HL-60 (cell line): ENCODE measurements around the gene PSMD4.
A peak's percentile ranks its signal among the peaks of the same experiment; 100 is the strongest.

Experiments used
- DNase-seq, 2 experiments: peaks; one replicate each; pipeline ENCODE4 v3.0.0-alpha.2; 2010 to 2020; ENCODE audit warnings: low read depth in 1 of 2, low spot score in 1 of 2
- H3K27ac ChIP-seq: fragments of 250-450 bp; sonication (Bioruptor Pico); replicated peaks from 2 replicates; pipeline ENCODE4 v1.5.1; 2020; ENCODE audit warnings: mild to moderate bottlenecking, moderate library complexity
- H3K27me3 ChIP-seq: fragments of 250-450 bp; sonication (Bioruptor Pico); 2 replicates; pipeline ENCODE4 v1.5.1; 2021; ENCODE audit warnings: mild to moderate bottlenecking, moderate library complexity; ENCODE audit not compliant: insufficient read depth, poor library complexity, severe bottlenecking
- H3K4me3 ChIP-seq: replicated peaks from 2 replicates; pipeline ENCODE4 v1.5.1; 2011; ENCODE audit warnings: mild to moderate bottlenecking, control low read depth, low read length; ENCODE audit not compliant: insufficient read depth
- GABPA ChIP-seq: IDR thresholded peaks from 2 replicates; pipeline ENCODE4 v1.6.1; 2012; ENCODE audit warnings: low read depth
- POLR2AphosphoS5 ChIP-seq: IDR thresholded peaks from 2 replicates; pipeline ENCODE4 v1.6.1; 2012; ENCODE audit warnings: low read depth
- REST ChIP-seq: IDR thresholded peaks from 2 replicates; pipeline ENCODE4 v1.6.1; 2012; ENCODE audit warnings: low read depth; ENCODE audit not compliant: insufficient replicate concordance
- SPI1 ChIP-seq: IDR thresholded peaks from 2 replicates; pipeline ENCODE4 v1.6.1; 2012; ENCODE audit warnings: low read depth, mild to moderate bottlenecking, borderline replicate concordance
- TF ChIP-seq, protein P1 (sequence below): IDR thresholded peaks from one replicate; pipeline ENCODE4 v1.5.1; 2011; ENCODE audit warnings: low read length, control low read depth, inconsistent platforms; ENCODE audit not compliant: insufficient read depth

PSMD4 gene

GRCh38 chr1:151251656-151252470, 2.7 kb upstream of the PSMD4 start:
- no peak for TF ChIP-seq REST
- TF ChIP-seq, protein P1, sequence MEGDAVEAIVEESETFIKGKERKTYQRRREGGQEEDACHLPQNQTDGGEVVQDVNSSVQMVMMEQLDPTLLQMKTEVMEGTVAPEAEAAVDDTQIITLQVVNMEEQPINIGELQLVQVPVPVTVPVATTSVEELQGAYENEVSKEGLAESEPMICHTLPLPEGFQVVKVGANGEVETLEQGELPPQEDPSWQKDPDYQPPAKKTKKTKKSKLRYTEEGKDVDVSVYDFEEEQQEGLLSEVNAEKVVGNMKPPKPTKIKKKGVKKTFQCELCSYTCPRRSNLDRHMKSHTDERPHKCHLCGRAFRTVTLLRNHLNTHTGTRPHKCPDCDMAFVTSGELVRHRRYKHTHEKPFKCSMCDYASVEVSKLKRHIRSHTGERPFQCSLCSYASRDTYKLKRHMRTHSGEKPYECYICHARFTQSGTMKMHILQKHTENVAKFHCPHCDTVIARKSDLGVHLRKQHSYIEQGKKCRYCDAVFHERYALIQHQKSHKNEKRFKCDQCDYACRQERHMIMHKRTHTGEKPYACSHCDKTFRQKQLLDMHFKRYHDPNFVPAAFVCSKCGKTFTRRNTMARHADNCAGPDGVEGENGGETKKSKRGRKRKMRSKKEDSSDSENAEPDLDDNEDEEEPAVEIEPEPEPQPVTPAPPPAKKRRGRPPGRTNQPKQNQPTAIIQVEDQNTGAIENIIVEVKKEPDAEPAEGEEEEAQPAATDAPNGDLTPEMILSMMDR = peak; percentile 92
- no peak for TF ChIP-seq GABPA
- no peak for TF ChIP-seq SPI1
- TF ChIP-seq POLR2AphosphoS5 = no peak
- peak; percentile 41 to 81 for DNase-seq
- H3K27ac ChIP-seq = no peak overlapping the region

GRCh38 chr1:151255381-151255780, 847 bp downstream of the PSMD4 start:
- TF ChIP-seq, protein P1 = no peak
- TF ChIP-seq REST (no peak), SPI1 (no peak), GABPA (no peak), POLR2AphosphoS5 (no peak)
- Histone ChIP-seq H3K27me3 (no peaks in the 10 kb centered on the region), H3K27ac (peak overlapping the region; percentile 86), H3K4me3 (peak overlapping the region; percentile 95)
- DNase-seq = no peak

More at GRCh38 chr1:151251656-151252470, 2.7 kb upstream of the PSMD4 start:
- Histone ChIP-seq H3K27me3 (no peaks in the 10 kb centered on the region), H3K4me3 (no peak overlapping the region)

GRCh38 chr1:151259351-151259750, 4.8 kb downstream of the PSMD4 start:
- no peaks in the 10 kb centered on the region for H3K27me3 ChIP-seq
- H3K4me3 ChIP-seq = no peak overlapping the region
- no peak overlapping the region for H3K27ac ChIP-seq
- no peak for DNase-seq
- no peak for TF ChIP-seq REST
- no peak for TF ChIP-seq GABPA
- TF ChIP-seq SPI1 = no peak
- TF ChIP-seq, protein P1 = no peak
- no peak for TF ChIP-seq POLR2AphosphoS5
